IPS-11a (cell line): ENCODE data around the gene ANKH.

Experiments
- H3K4me3 ChIP-seq: one replicate; pipeline ENCODE4 v1.5.1; 2013; ENCODE audit warnings: low read depth, low read length, control low read depth

The ANKH gene

DNA sequence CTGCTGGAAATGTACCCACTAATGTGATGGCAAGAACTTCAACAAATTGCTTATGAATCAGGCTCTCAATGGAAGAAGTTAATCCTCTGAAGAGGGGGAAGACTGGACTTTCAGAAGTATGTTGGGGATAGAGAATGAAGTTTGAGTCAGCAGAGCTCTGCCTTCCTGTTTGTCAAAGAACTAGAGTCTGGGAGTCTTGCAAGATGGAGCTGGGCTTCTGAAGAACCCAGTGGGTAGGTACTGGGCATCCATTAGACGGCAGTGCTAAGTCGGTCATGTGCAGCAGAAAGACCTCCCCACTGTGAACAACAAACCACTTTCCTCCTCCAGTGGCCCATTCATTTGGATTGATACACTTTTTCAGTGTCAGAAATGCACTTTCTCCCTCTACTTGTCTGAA lies 172.4 kb downstream of the ANKH start:
- H3K4me3 ChIP-seq = no peak overlapping the region

DNA sequence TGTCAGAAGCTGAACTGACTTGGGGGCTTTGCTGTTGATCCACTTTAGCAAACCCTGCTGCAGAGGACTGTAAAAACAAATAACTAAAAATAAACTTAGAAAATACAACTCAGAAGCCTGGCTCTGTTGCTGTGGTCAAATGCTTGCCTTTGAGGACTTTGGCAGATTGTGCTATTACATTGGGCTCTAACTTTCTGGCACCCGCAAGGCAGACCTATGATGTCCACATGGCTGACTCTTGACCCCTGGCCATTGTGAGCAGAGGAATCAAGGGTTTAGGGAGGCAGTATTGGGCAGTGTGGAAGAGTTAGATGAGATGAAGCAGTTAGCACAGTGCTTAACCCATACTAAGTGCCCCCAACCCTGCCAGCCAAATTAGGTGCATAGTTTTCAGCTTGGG lies 173.1 kb downstream of the ANKH start:
- no peak overlapping the region for H3K4me3 ChIP-seq

DNA sequence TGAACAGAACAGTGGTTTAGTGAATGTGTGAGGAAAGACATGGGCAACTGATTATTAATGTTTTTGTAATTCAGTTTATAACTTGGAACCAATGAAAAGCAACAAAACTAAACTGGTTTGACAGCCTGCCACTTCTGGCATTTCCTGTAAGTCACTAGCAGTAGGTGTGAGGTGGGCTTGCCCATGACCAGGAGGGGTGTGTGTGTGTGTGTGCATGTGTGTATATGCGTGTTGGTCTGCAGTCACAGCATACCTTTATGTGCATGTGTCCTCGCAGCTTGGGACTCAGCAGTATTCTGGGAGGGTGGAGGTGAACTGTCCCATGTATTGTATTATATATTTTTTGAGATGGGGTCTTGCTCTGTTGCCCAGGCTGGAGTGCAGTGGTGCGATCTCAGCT lies 174.7 kb downstream of the ANKH start:
- H3K4me3 ChIP-seq = no peak overlapping the region

DNA sequence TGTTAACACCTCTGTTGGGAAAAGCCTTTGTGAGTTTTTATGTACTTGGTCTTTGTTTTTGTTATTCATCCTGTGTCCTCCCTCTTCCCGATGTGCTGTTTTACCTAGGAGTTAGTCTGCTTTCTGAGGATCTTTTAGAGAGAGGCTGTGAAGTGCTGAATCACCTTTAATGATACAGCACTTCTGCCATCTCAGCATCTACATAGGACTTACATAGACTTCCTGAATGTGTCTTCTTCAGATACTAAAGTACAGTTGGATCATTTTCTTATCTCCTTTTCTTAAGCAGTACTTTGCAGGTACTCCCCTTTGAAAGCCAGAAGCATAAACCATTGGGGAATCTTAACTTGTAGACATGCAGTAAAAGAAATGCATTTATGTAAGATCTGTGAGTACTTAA lies 175.5 kb downstream of the ANKH start:
- H3K4me3 ChIP-seq = no peak overlapping the region

DNA sequence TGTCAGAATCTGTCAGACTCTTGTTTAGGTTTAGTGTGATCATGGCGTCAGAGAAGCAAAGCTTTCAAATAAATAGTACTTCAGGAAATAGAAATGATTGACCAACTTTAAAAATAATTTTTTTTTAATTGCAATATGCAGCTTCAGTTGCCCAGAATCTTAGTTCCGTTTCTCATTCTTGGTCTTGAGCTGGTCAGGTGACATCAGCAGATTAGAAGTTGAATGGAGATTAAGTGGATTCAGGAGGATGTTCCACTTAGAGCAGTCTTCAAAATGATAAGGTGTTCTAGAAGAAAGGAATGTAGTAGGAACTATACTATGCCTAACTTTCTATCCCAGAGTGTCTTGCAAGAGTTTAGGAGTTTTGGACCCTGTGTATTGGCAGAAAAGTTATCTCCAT lies 176.4 kb downstream of the ANKH start:
- no peak overlapping the region for H3K4me3 ChIP-seq

DNA sequence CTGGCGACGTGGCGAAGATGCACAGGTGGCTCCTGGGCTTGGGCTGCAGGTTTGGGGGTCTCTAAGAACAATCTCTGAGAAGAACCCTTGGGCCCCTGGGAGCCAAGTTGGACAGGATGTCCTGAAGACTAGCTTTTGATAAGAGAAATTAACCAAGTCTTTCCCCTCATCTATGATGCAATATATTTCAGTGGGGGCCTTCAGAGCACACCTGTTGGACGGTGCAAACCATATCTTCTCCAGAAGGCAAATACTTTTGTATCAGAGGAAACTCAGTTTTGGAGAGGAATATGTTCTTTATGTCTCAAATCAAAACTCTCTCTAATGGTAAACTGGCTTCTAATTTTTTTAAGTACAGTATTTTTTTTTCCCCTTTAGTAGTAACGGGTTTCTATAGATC lies 178.5 kb downstream of the ANKH start:
- H3K4me3 ChIP-seq = no peak overlapping the region

DNA sequence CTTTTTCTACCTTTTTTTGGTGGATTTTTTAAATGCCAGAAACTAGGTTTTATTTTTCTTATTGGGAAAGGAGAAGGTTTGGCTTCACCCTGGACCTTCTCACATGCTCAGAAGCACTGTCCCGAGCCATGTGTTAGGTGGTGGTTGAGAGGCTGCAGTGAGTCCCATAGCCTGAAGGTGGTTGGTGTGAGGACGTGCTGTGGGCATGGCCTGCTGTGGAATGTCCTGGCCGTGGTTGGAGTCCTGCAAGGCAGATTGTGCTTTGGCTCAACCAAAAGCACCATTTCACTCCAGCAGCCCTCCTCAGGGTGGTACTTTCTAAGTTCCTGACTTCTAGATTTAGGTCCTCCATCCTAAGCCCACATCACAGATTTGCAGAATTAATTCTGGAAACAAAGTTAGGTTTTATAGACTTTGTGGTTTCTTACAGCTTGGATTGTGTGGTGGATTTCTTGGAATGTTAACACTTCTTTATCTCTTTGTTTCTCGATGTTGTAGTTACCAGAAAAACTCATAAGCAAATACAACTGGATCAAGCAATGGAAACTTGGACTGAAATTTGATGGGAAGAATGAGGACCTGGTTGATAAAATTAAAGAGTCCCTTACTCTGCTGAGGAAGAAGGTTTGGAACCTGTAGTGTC lies 184.4 kb downstream of the ANKH start:
- H3K4me3 ChIP-seq = no peak overlapping the region

DNA sequence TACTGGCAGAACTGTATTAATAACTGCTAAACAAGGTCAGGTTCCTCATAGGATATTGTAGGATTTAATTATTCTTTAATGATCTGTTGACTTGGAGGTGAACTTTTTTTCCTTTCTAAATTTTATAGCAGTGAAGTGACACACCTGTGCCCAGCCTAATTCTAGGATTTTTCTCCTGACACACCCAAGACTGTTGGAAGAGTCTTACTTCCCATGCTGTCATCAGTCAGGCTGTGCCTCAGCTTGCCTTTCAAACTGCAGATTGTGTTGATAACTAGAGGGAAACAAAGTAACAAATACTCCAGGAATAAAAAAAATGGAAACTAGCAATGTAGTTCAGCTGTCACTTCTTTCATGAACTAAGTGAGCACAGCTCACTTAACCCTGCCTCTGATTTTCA lies 185.1 kb downstream of the ANKH start:
- H3K4me3 ChIP-seq = no peak overlapping the region

DNA sequence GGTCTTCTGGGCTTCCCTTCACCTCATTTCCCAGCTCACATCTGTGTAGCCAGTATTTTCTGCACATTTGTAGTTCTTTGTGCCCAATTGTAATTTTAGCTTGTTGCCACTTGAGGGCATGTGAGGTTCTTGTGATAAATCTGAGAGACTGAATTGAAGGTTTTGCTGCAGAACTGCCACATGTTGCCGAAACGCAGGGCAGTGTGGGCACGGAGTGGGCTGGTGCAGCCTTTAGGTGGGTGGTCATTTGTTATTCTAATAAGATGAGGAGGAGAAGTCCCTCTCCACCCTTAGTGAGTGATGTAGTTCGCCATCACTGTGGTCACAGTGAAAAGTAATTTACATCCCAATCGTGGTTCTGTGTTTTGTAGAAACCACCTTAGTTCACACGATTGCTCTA lies 185.8 kb downstream of the ANKH start:
- no peak overlapping the region for H3K4me3 ChIP-seq

DNA sequence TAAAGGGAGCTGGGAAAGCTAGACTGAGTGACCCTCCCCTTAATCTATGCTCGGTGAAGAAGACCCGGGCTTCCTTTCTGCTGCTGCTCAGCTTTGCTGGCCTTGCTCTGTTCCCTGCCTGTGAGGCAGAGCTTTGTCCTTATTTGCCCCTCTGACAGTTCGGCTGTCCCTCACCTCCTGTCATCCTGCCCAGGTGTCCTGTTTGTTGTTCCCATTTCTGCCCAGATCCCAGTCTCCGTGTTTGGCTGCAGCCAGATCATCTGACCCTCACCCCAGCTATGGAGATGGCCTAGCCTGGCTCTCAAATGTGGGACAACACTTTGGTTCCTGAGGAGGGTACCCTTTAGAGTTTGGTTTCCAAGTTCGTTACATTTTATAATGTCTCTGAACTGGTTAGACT lies 186.8 kb downstream of the ANKH start:
- H3K4me3 ChIP-seq = no peak overlapping the region

DNA sequence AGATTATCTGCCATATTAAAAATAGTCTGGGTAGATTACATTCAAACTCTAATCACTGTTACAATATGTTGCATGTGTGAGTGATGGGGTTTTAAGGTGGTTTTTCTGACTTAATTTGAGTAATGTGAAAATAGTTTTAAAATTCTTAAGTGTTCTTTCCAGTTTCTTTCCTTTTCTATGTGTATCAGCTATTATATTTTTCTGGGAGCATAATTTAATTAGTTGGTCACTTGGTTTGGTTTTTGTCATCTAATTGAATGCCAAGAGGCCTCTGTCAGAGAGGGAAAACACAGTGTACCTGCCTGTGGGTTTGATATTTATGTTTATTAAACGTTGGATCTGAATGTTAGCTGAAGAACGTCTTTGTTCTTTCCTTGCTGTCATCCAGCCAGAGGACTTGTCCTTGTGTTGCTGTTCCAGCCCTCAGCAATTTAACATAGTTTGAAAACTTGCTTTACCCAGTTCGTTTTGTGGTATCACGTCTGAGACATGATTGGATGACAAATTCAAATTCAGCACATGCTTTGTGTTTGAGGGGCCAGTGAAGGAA lies 187.6 kb downstream of the ANKH start:
- no peak overlapping the region for H3K4me3 ChIP-seq

DNA sequence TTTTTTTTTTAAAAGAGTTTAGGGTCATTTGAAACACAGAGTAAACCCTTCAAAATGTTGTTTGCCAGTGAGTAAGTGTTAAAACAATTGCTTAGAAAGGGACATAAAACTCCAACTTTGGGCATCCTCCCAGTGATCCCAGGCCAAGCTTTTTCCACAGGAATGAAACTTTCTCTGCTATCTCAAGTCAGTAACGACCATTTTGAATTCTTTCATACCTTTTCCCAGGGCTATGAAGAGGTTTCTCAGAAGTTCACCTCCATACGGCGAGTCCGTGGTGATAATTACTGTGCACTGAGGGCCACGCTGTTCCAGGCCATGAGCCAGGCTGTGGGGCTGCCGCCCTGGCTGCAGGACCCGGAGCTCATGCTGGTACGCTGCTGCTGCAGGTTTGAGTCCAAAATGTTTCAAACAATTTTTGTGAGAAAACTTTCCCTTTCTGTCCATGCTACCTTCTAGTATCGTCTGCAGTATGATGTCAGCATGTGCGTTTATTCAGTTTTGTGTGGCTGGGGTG lies 190.3 kb downstream of the ANKH start:
- no peak overlapping the region for H3K4me3 ChIP-seq

DNA sequence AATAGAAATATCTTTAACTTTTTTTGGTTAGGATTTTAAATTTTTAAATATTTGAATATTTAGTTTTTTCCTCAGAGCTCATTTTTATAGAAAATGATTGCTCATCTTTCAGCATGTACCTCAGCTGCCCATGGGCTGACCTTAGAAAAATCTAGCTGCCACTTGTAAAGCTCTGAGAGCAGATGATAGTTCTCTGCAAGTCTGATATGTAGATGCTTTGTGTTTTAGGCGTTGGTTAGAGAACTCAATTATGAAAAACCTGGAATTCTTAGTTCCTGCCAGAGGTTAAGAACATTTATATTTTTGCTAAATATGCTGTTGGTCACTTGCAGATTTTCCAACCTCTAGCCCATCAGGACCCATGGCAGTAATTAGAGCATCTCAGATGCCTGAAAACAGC lies 192.0 kb downstream of the ANKH start:
- no peak overlapping the region for H3K4me3 ChIP-seq

DNA sequence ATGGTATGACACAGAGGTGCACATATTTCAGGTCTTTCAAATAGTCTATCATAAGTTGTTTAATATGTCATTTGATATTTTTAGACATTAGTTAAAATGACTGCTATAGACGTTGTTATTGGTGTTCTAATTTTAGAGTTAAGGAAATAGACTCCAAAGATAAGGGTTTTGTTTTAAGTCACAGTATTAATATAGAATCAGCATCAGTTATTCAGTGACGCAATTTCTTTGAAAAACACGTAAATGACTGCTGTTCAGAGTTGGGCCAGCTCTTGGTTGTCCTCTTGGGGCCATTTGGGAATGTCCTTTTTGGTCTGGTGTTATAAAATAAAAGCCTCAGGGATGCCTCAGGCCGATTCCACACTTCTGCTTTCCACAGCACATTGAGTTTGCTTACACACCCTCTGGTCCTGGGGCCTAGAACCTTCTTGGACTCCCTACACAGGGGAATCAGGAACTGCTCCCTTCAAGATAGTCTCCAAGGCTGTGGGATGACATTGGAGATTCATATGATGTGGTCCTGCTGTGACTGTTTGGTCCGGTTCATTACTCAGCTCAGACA lies 192.7 kb downstream of the ANKH start:
- H3K4me3 ChIP-seq = no peak overlapping the region

DNA sequence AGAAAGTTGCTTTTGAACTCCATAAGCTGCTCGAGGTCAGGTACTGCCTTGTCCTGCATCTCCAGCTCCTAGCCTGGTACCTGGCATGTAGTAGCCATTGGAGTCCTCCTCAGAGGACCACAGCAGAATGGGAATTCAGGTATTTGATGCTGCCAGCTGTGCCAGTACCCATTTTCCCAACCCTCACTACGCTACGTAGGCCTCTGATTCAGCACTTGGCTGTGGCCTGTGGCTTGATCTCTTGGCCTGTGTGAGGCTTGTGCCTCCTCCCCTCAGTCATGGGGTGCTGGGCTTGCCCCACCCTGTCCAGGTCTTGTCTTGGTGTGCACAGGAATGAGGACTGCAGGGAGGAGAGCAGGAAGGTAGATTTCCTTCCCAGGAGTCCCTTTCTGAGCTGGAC lies 195.3 kb downstream of the ANKH start:
- no peak overlapping the region for H3K4me3 ChIP-seq

DNA sequence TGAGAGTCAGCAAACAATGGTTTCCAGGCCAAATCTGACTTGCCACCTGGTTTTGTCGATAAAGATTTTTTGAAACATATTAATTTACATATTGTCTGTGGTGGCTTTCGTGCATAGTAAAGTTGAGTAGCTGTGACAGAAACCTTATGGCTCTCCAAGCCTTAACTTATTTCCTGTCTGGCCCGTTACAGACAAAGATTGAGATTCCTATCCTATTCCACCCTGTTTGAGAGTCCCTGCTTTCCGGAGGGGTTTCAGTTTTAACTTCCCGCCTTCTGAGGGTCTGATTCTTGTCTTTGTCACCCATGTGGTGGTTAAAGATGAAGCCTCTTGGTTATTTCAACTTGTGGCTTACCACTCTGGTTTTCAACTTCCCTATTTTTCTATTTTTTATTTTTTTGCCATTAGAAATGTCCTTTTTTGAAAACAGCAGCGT lies 195.7 kb downstream of the ANKH start:
- H3K4me3 ChIP-seq = no peak overlapping the region

DNA sequence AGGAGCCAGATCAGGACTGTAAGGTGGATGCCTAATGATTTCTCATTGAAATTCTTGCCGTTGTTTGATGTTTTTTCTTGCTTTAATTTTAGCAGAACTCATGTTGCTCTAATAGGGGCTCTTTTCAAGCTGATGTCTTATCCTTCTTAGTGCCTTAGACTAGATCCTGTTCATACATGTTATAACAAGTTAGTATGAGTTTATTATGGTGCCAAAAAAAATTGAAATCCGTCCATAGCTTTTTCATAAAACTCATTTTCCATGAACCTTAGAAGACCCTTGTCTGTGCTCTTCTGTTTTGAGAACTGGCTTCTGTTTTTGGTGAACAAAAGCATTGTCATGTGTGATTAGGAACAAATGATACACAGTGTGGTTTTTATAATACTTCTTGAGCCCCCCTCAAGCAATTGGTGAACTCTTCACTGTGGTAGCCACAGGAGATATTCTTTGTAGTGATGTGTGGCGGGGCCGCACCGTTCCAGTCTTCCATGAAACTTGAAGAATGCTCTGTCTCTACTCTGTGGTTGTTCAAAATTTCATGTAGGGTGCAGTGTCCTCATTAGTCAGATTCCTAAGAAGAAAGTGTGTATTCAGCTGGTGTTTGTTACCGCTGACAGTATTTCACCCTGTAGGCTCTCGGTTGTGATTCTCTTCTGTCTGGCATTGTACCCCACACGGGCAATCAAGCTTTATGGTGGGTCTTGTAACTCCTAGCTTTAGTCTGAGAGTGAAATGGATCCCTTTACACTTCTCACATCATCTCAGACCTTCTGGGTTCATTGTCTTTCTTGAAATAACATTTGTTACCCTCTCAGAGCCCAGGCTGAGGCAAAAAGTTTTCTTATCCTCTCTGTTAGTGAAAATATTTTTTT lies 196.4 kb downstream of the ANKH start:
- no peak overlapping the region for H3K4me3 ChIP-seq

DNA sequence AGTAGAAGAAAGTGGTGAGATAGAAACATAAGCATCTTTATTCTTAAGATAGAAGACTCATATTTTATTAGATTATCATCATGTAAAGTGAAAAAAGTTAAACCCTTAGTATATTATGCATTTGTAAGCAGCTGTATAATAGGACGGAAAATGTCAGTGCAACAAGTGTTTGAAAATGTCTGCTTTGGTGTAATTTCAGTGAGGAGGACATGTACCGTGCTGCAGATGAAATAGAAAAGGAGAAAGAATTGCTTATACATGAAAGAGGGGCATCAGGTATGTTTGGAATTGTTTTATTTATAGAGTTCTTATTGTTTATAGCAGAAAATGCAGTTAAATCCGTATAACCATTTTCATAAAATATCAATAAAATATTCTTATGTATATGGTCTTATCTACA lies 198.1 kb downstream of the ANKH start:
- no peak overlapping the region for H3K4me3 ChIP-seq

DNA sequence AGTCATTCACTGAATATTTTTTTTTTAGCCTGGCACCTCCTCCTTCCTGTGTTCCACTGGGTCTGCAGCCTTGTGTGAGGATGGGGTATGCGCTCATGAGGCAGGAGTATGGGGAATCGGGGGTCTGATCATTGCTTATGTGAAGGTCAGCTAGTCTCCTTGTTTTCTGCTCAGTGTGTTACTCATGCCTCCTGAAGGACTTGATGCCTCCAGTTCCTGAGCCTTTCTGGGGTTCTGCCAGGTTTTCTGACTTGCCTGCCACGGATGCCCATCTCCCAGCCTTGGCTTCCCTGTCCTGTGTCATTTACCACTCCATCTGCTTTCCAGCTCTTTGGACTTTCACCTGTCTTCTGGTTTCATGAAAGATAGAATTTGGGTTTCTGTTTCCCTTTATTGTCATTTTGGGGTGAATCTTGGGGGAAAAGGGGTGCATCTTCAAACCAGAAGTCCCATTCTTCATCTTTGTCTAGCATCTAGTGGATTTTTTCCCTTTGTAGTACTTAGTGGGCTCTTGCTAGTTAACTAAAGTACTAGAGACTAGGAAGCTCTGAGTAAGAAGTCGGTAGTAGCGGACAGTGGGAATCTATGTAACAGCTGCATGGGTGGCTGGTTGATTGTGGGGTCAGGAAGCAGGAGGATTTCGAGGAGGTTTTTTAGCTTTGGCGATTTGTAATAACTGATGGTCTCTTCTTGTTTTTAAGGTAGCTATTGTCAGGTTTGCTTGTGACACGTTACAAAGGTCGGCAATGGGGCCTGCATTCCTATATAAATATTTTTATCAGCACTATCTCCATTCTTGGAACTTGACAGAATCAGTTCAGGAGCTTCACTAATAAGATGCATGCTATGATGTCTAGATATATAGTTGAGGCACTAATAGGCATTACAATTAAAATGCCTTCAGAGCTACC lies 198.8 kb downstream of the ANKH start:
- H3K4me3 ChIP-seq = no peak overlapping the region

DNA sequence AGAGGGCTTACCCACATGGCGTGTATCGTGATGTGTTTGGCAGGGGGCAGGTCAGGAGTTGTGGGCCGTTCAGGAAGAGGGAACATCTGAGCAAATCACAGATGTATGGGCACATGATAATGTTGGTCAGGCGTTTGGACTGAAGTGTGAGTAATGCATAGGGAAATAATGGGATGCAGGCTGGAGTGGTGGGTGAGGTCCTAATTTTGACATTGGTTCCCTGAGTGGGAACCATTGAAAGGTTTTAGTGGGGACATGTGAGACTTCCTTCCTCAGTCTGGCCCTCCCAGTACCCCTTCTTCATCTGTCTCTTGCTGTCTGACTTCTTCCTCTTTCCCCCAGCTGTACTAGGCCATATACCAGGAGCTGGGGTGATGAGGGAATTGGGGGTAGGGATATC lies 199.5 kb downstream of the ANKH start:
- H3K4me3 ChIP-seq = no peak overlapping the region

DNA sequence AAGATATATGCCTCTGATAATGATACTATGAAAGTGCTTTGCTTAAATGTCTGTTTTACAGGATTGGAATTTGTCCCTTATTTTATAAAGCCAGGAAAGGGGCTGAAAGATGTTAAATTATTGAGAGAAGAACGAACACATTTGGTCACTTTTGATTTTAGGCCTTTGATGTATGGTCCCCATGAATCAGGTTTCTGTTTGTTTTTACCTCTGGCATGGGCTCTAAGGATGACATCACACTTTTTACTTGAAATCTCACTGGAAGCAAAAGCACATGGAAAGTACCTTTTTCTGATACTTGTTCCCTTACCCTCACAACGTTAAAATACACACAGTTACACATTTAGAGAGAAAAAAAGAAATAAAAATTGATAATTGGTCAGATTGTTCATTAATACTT lies 200.2 kb downstream of the ANKH start:
- no peak overlapping the region for H3K4me3 ChIP-seq
